GM12891 (cell line): ENCODE data around the gene ZC3H18.

Experiments used
- DNase-seq: peaks from one replicate; pipeline ENCODE4 v3.0.0; 2011; ENCODE audit warnings: low spot score; ENCODE audit not compliant: insufficient read length
- FAIRE-seq: peaks from 2 replicates; lab custom pipeline; 2011; peaks lifted over from hg19 to GRCh38; lab: Jason Lieb, UNC
- PAX5 ChIP-seq: IDR thresholded peaks from 2 replicates; pipeline ENCODE4 v1.6.1; 2011; ENCODE audit warnings: low read length, moderate library complexity, mild to moderate bottlenecking; ENCODE audit not compliant: insufficient read depth, severe bottlenecking
- POLR2A ChIP-seq: IDR thresholded peaks from 2 replicates; pipeline ENCODE4 v1.6.1; 2011; ENCODE audit warnings: low read depth, low read length, control low read depth
- POLR2AphosphoS5 ChIP-seq: IDR thresholded peaks from 2 replicates; pipeline ENCODE4 v1.6.1; 2011; ENCODE audit warnings: low read depth, low read length, control low read depth
- POU2F2 ChIP-seq: IDR thresholded peaks from 2 replicates; pipeline ENCODE4 v1.6.1; 2011; ENCODE audit warnings: low read depth, mild to moderate bottlenecking, control low read depth, low read length, moderate library complexity
- SPI1 ChIP-seq: IDR thresholded peaks from 2 replicates; pipeline ENCODE4 v1.6.1; 2011; ENCODE audit warnings: low read depth, low read length, control low read depth
- TAF1 ChIP-seq: IDR thresholded peaks from 2 replicates; pipeline ENCODE4 v1.6.1; 2011; ENCODE audit warnings: low read depth, low read length, control low read depth

Gene ZC3H18

GRCh38 chr16:88619859-88620815 lies 49.9 kb downstream of the ZC3H18 start:
- TF ChIP-seq TAF1: no peak
- TF ChIP-seq SPI1: no peak
- no peak for TF ChIP-seq PAX5
- TF ChIP-seq POLR2AphosphoS5: no peak
- no peak for TF ChIP-seq POU2F2
- TF ChIP-seq POLR2A: no peak
- FAIRE-seq (no peak), DNase-seq (no peak)

GRCh38 chr16:88622125-88622524 lies 51.9 kb downstream of the ZC3H18 start:
- no peak for TF ChIP-seq SPI1
- no peak for TF ChIP-seq PAX5
- TF ChIP-seq POLR2A: no peak
- no peak for FAIRE-seq

GRCh38 chr16:88622866-88623265 lies 52.7 kb downstream of the ZC3H18 start:
- no peak for DNase-seq
- TF ChIP-seq POLR2A (no peak), SPI1 (no peak), TAF1 (no peak), PAX5 (no peak), POU2F2 (no peak), POLR2AphosphoS5 (no peak)
- FAIRE-seq: no peak

More at GRCh38 chr16:88622125-88622524, 51.9 kb downstream of the ZC3H18 start:
- no peak for DNase-seq

- DNase-seq: no peak
- no peak for TF ChIP-seq POLR2A
- TF ChIP-seq POLR2AphosphoS5: no peak
- no peak for TF ChIP-seq TAF1
- TF ChIP-seq SPI1: no peak
- TF ChIP-seq PAX5: no peak
- no peak for TF ChIP-seq POU2F2
- FAIRE-seq: no peak
These were observed 53.7 kb downstream of the ZC3H18 start for GRCh38 chr16:88623858-88624257.

GRCh38 chr16:88624481-88624880 lies 54.3 kb downstream of the ZC3H18 start:
- TF ChIP-seq SPI1: no peak
- TF ChIP-seq POLR2A: no peak
- no peak for DNase-seq
- FAIRE-seq: no peak

- DNase-seq (no peak), FAIRE-seq (no peak)
- no peak for TF ChIP-seq POLR2AphosphoS5
- no peak for TF ChIP-seq PAX5
- no peak for TF ChIP-seq TAF1
- TF ChIP-seq POLR2A: no peak
- no peak for TF ChIP-seq SPI1
- TF ChIP-seq POU2F2: no peak
These were observed 54.9 kb downstream of the ZC3H18 start for GRCh38 chr16:88624977-88625576.

- TF ChIP-seq TAF1 (no peak), POU2F2 (no peak), SPI1 (no peak), PAX5 (no peak), POLR2A (no peak), POLR2AphosphoS5 (no peak)
- DNase-seq (no peak), FAIRE-seq (no peak)
These were observed 56.4 kb downstream of the ZC3H18 start for GRCh38 chr16:88626646-88627045.

- no peak for DNase-seq
- TF ChIP-seq PAX5 (no peak), POLR2AphosphoS5 (no peak), SPI1 (no peak), POLR2A (no peak), POU2F2 (no peak), TAF1 (no peak)
- no peak for FAIRE-seq
These were observed 57.6 kb downstream of the ZC3H18 start for GRCh38 chr16:88627531-88628411.

GRCh38 chr16:88628512-88628974 lies 58.3 kb downstream of the ZC3H18 start:
- DNase-seq (no peak), FAIRE-seq (no peak)
- TF ChIP-seq POLR2AphosphoS5 (no peak), TAF1 (no peak), SPI1 (no peak), PAX5 (no peak), POLR2A (no peak), POU2F2 (no peak)
